ENCODE data around the gene GNL3. TPM values are rescaled to one million over a fixed set of nuclear protein-coding genes. Genes with fewer than 3 reads are reported as not detected.

GNL3 gene
- total RNA-seq, 1 experiment from 2014 or later = 205 TPM

DNA sequence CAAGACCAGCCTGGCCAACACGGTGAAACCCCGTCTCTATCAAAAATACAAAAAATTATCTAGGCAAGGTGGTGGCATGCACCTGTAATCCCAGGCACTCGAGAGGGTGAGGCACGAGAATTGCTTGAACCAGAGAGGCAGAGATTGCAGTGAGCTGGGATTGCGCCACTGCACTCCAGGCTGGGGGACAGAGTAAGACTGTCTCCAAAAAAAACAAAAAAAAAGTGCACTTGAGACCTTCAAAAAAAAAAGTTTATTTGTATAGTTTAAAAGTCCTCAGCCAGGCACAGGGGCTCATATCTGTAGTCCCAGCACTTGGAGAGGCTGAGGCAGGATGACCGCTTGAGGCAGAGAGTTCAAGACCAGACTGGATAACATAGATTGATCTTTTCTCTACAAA lies 2.2 kb upstream of the GNL3 start:
- H3K4me2 ChIP-seq (ENCODE audit: low read length) = no peak overlapping the region
- H3K4me1 ChIP-seq (ENCODE audit: control insufficient read depth in 1 of 2, insufficient read depth in 2 of 2, low read length in 2 of 2) = peaks cover 13 to 29% of the 10 kb centered on the region in 2 experiments; a peak in 3 of 4 replicates
- H3K27me3 ChIP-seq (ENCODE audit: insufficient read depth, low read length) = no peaks in the 10 kb centered on the region
- no TSS peak for BruUV-seq (replicated peaks)
- peaks cover 78% of the 10 kb centered on the region for H3K79me2 ChIP-seq (ENCODE audit: insufficient read depth, low read length)
- H3K4me3 ChIP-seq (replicated peaks in 1 of 2; ENCODE audit: low read depth in 1 of 2, low read length in 2 of 2) = no peak overlapping the region
- DNase-seq (ENCODE audit: low read depth, low spot score) = no peak
- RAD21 ChIA-PET (ENCODE audit: low non-redundant PET in 1 of 2, low total read pairs in 2 of 2, uncharacterized antibody in 2 of 2, unreplicated experiment in 2 of 2) = no interaction called here
- H2AFZ ChIP-seq (ENCODE audit: low read depth, low read length, poor library complexity, severe bottlenecking) = no peak overlapping the region
- TF ChIP-seq EGR1 (IDR thresholded peaks at IDR 0.05; ENCODE audit: low read depth) (no peak), EZH2phosphoT487 (IDR thresholded peaks at IDR 0.05; ENCODE audit: borderline replicate concordance) (no peak), JUND (IDR thresholded peaks at IDR 0.05) (no peak), ELF1 (IDR thresholded peaks at IDR 0.05; ENCODE audit: borderline replicate concordance, low read depth) (no peak), SIN3A (IDR thresholded peaks at IDR 0.05; ENCODE audit: low read depth) (no peak)
- TF ChIP-seq, protein P1, sequence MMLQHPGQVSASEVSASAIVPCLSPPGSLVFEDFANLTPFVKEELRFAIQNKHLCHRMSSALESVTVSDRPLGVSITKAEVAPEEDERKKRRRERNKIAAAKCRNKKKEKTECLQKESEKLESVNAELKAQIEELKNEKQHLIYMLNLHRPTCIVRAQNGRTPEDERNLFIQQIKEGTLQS (IDR thresholded peaks at IDR 0.05) = no peak
- TF ChIP-seq, protein P2, sequence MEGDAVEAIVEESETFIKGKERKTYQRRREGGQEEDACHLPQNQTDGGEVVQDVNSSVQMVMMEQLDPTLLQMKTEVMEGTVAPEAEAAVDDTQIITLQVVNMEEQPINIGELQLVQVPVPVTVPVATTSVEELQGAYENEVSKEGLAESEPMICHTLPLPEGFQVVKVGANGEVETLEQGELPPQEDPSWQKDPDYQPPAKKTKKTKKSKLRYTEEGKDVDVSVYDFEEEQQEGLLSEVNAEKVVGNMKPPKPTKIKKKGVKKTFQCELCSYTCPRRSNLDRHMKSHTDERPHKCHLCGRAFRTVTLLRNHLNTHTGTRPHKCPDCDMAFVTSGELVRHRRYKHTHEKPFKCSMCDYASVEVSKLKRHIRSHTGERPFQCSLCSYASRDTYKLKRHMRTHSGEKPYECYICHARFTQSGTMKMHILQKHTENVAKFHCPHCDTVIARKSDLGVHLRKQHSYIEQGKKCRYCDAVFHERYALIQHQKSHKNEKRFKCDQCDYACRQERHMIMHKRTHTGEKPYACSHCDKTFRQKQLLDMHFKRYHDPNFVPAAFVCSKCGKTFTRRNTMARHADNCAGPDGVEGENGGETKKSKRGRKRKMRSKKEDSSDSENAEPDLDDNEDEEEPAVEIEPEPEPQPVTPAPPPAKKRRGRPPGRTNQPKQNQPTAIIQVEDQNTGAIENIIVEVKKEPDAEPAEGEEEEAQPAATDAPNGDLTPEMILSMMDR (IDR thresholded peaks at IDR 0.05 in 2 of 3, conservative IDR thresholded peaks at IDR 0.05 in 1 of 3; ENCODE audit: borderline replicate concordance in 1 of 3, insufficient read depth in 1 of 3, low read depth in 2 of 3, low read length in 2 of 3) = no peak
- no peak overlapping the region for H3K9ac ChIP-seq (ENCODE audit: low read length)
- no peak for ATAC-seq
- intact Hi-C loops (cut with micrococcal nuclease) = loop anchor here (2.0 kb wide), 1 partner anchor 147 kb away; the partner anchor contains the start of gene UQCC5
- H3K36me3 ChIP-seq (ENCODE audit: control insufficient read depth in 1 of 2, insufficient read depth in 2 of 2, low read length in 2 of 2) = peaks cover 21 to 34% of the 10 kb centered on the region in 2 experiments
- no peak overlapping the region for H3K27ac ChIP-seq (ENCODE audit: low read depth, low read length)
- no peaks in the 10 kb centered on the region for H3K9me2 ChIP-seq (ENCODE audit: insufficient read depth)
- H4K20me1 ChIP-seq (ENCODE audit: insufficient read depth) = no peaks in the 10 kb centered on the region; the same call in 1 of the 2 replicates
- CTCF ChIA-PET = no interaction called here
- no peaks in the 10 kb centered on the region for H3K9me3 ChIP-seq (ENCODE audit: control insufficient read depth in 1 of 2, insufficient read depth in 1 of 2, low read depth in 1 of 2, low read length in 2 of 2)
- POLR2A ChIA-PET = no interaction called here

- no peaks in the 10 kb centered on the region for H3K27me3 ChIP-seq (ENCODE audit: insufficient read depth, low read length)
- RAD21 ChIA-PET (ENCODE audit: low non-redundant PET in 1 of 2, low total read pairs in 2 of 2, uncharacterized antibody in 2 of 2, unreplicated experiment in 2 of 2) = no interaction called here
- no TSS peak for BruUV-seq (replicated peaks)
- ATAC-seq (no peak), DNase-seq (ENCODE audit: low read depth, low spot score) (no peak)
- H3K4me2 ChIP-seq (ENCODE audit: low read length) = peak overlapping the region; percentile 72
- intact Hi-C loops (cut with micrococcal nuclease) = no loop called here
- peak overlapping the region in 1 of 2 experiments; percentile 98; a peak in 2 of 4 replicates for H3K4me3 ChIP-seq (replicated peaks in 1 of 2; ENCODE audit: low read depth in 1 of 2, low read length in 2 of 2)
- H2AFZ ChIP-seq (ENCODE audit: low read depth, low read length, poor library complexity, severe bottlenecking) = no peak overlapping the region
- CTCF ChIA-PET = no interaction called here
- H3K36me3 ChIP-seq (ENCODE audit: control insufficient read depth in 1 of 2, insufficient read depth in 2 of 2, low read length in 2 of 2) = peaks cover 20 to 35% of the 10 kb centered on the region in 2 experiments
- H3K9ac ChIP-seq (ENCODE audit: low read length) = peak overlapping the region; percentile 97; the same call in 1 of the 2 replicates
- peaks cover 84% of the 10 kb centered on the region for H3K79me2 ChIP-seq (ENCODE audit: insufficient read depth, low read length)
- H3K27ac ChIP-seq (ENCODE audit: low read depth, low read length) = no peak overlapping the region
- H4K20me1 ChIP-seq (ENCODE audit: insufficient read depth) = no peaks in the 10 kb centered on the region; the same call in 1 of the 2 replicates
- no peaks in the 10 kb centered on the region for H3K9me2 ChIP-seq (ENCODE audit: insufficient read depth)
- no peaks in the 10 kb centered on the region for H3K9me3 ChIP-seq (ENCODE audit: control insufficient read depth in 1 of 2, insufficient read depth in 1 of 2, low read depth in 1 of 2, low read length in 2 of 2)
- POLR2A ChIA-PET = no interaction called here
- peaks cover 13 to 29% of the 10 kb centered on the region in 2 experiments; a peak in 3 of 4 replicates for H3K4me1 ChIP-seq (ENCODE audit: control insufficient read depth in 1 of 2, insufficient read depth in 2 of 2, low read length in 2 of 2)
- no peak for TF ChIP-seq TCF7L2 (IDR thresholded peaks at IDR 0.05; ENCODE audit: borderline replicate concordance, extremely low read depth, insufficient read depth, insufficient read length)
- no peak for TF ChIP-seq EZH2 (IDR thresholded peaks at IDR 0.05)
- TF ChIP-seq POLR2AphosphoS5 (IDR thresholded peaks at IDR 0.05; ENCODE audit: low read depth, low read length) = no peak
- TF ChIP-seq EZH2phosphoT487 (IDR thresholded peaks at IDR 0.05; ENCODE audit: borderline replicate concordance) = no peak
- TF ChIP-seq, protein P1 (IDR thresholded peaks at IDR 0.05) = no peak
- TF ChIP-seq ZBTB33 (IDR thresholded peaks at IDR 0.05; ENCODE audit: extremely low read depth, insufficient replicate concordance, low read length) = no peak
- no peak for TF ChIP-seq JUND (IDR thresholded peaks at IDR 0.05)
- TF ChIP-seq SRF (IDR thresholded peaks at IDR 0.05; ENCODE audit: low read depth) = no peak
- no peak for TF ChIP-seq SP1 (IDR thresholded peaks at IDR 0.05; ENCODE audit: low read depth)
- no peak for TF ChIP-seq EGR1 (IDR thresholded peaks at IDR 0.05; ENCODE audit: low read depth)
- no peak for TF ChIP-seq ZFX (IDR thresholded peaks at IDR 0.05)
- TF ChIP-seq, protein P3, sequence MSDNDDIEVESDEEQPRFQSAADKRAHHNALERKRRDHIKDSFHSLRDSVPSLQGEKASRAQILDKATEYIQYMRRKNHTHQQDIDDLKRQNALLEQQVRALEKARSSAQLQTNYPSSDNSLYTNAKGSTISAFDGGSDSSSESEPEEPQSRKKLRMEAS (IDR thresholded peaks at IDR 0.05) = no peak
- no peak for TF ChIP-seq SIN3A (IDR thresholded peaks at IDR 0.05; ENCODE audit: low read depth)
Measured at GRCh38 chr3:52684184-52684583, 1.6 kb upstream of the GNL3 start.

Measured in HCT116 (cell line).